ENCODE results near the gene CDH4. TPM values are rescaled to one million over a fixed set of nuclear protein-coding genes. Genes with fewer than 3 reads are reported as not detected.

Gene CDH4
- total RNA-seq, 1 donor from 2014 or later, result 39.7 TPM

- H3K27me3 ChIP-seq (ENCODE audit: control insufficient read depth, insufficient read depth, low read length), result no peaks in the 10 kb centered on the region
- no peaks in the 10 kb centered on the region for H3K36me3 ChIP-seq (ENCODE audit: control insufficient read depth, insufficient read depth, low read length)
- no peak overlapping the region for H3K4me3 ChIP-seq (ENCODE audit: low read depth, low read length)
- DNase-seq (ENCODE audit: low read depth), result no peak
- no peak for TF ChIP-seq CTCF (IDR thresholded peaks at IDR 0.05; ENCODE audit: insufficient read depth, low read length, poor library complexity, severe bottlenecking)
Observed at GRCh38 chr20:61355585-61355984, 103.5 kb downstream of the CDH4 start.

- TF ChIP-seq CTCF (IDR thresholded peaks at IDR 0.05; ENCODE audit: insufficient read depth, low read length, poor library complexity, severe bottlenecking), result no peak
- H3K4me3 ChIP-seq (ENCODE audit: low read depth, low read length), result no peak overlapping the region
- no peak for DNase-seq (ENCODE audit: low read depth)
- no peaks in the 10 kb centered on the region for H3K36me3 ChIP-seq (ENCODE audit: control insufficient read depth, insufficient read depth, low read length)
- no peaks in the 10 kb centered on the region for H3K27me3 ChIP-seq (ENCODE audit: control insufficient read depth, insufficient read depth, low read length)
Observed at GRCh38 chr20:61356196-61356595, 104.1 kb downstream of the CDH4 start.

- Histone ChIP-seq H3K4me3 (ENCODE audit: low read depth, low read length) (no peak overlapping the region), H3K36me3 (ENCODE audit: control insufficient read depth, insufficient read depth, low read length) (no peaks in the 10 kb centered on the region), H3K27me3 (ENCODE audit: control insufficient read depth, insufficient read depth, low read length) (no peaks in the 10 kb centered on the region)
- TF ChIP-seq CTCF (IDR thresholded peaks at IDR 0.05; ENCODE audit: insufficient read depth, low read length, poor library complexity, severe bottlenecking), result no peak
- no peak for DNase-seq (ENCODE audit: low read depth)
Observed at GRCh38 chr20:61357119-61357518, 105.1 kb downstream of the CDH4 start.

GRCh38 chr20:61359254-61359653 lies 107.2 kb downstream of the CDH4 start:
- H3K36me3 ChIP-seq (ENCODE audit: control insufficient read depth, insufficient read depth, low read length), result no peaks in the 10 kb centered on the region
- H3K27me3 ChIP-seq (ENCODE audit: control insufficient read depth, insufficient read depth, low read length), result no peaks in the 10 kb centered on the region
- TF ChIP-seq CTCF (IDR thresholded peaks at IDR 0.05; ENCODE audit: insufficient read depth, low read length, poor library complexity, severe bottlenecking), result no peak
- no peak for DNase-seq (ENCODE audit: low read depth)
- no peak overlapping the region for H3K4me3 ChIP-seq (ENCODE audit: low read depth, low read length)

- TF ChIP-seq CTCF (IDR thresholded peaks at IDR 0.05; ENCODE audit: insufficient read depth, low read length, poor library complexity, severe bottlenecking), result no peak
- DNase-seq (ENCODE audit: low read depth), result no peak
- Histone ChIP-seq H3K36me3 (ENCODE audit: control insufficient read depth, insufficient read depth, low read length) (no peaks in the 10 kb centered on the region), H3K27me3 (ENCODE audit: control insufficient read depth, insufficient read depth, low read length) (no peaks in the 10 kb centered on the region), H3K4me3 (ENCODE audit: low read depth, low read length) (no peak overlapping the region)
Observed at GRCh38 chr20:61360296-61360695, 108.2 kb downstream of the CDH4 start.

- H3K36me3 ChIP-seq (ENCODE audit: control insufficient read depth, insufficient read depth, low read length), result no peaks in the 10 kb centered on the region
- H3K4me3 ChIP-seq (ENCODE audit: low read depth, low read length), result no peak overlapping the region
- no peaks in the 10 kb centered on the region for H3K27me3 ChIP-seq (ENCODE audit: control insufficient read depth, insufficient read depth, low read length)
- DNase-seq (ENCODE audit: low read depth), result no peak
- no peak for TF ChIP-seq CTCF (IDR thresholded peaks at IDR 0.05; ENCODE audit: insufficient read depth, low read length, poor library complexity, severe bottlenecking)
Observed at GRCh38 chr20:61360940-61361339, 108.9 kb downstream of the CDH4 start.
